SH-SY5Y (cell line): ENCODE measurements around the gene ATP10A.

ENCODE experiments used
- GATA2 ChIP-seq: IDR thresholded peaks from 2 replicates; pipeline ENCODE4 v1.6.1; 2011; ENCODE audit warnings: mild to moderate bottlenecking, low read depth, low read length
- GATA3 ChIP-seq: IDR thresholded peaks from 2 replicates; pipeline ENCODE4 v1.6.1; 2011; ENCODE audit warnings: low read depth, mild to moderate bottlenecking, low read length, moderate library complexity

- TF ChIP-seq GATA3, result no peak
- TF ChIP-seq GATA2, result no peak
These were observed 36.7 kb upstream of the ATP10A start for GRCh38 chr15:25899870-25900269.
